Ectodermal cell (in vitro differentiated cells): Measurements from ENCODE around the gene SNX15.
"Not testable (repeated sequence)": the region's sequence is repeated elsewhere in the genome, so short reads cannot be mapped to it uniquely, and the experiment has no call there.

Source experiments
- H3K27ac ChIP-seq: 2 replicates; pipeline ENCODE4 v1.7.0; 2013; ENCODE audit warnings: mild to moderate bottlenecking, low read depth, low read length; ENCODE audit not compliant: insufficient read depth, poor library complexity, severe bottlenecking
- H3K27me3 ChIP-seq: 2 replicates; pipeline ENCODE4 v1.7.0; 2013; ENCODE audit warnings: mild to moderate bottlenecking, low read length; ENCODE audit not compliant: insufficient read depth, control insufficient read depth, poor library complexity, severe bottlenecking
- H3K36me3 ChIP-seq: one replicate; pipeline ENCODE4 v1.7.0; 2013; ENCODE audit warnings: low read length; ENCODE audit not compliant: control insufficient read depth, insufficient read depth
- H3K4me1 ChIP-seq: one replicate; pipeline ENCODE4 v1.7.0; 2013; ENCODE audit warnings: low read length; ENCODE audit not compliant: control insufficient read depth, insufficient read depth
- H3K4me3 ChIP-seq: 2 replicates; pipeline ENCODE4 v1.7.0; 2013; ENCODE audit warnings: low read depth, low read length, control low read depth; ENCODE audit not compliant: insufficient read depth
- H3K9me3 ChIP-seq: 2 replicates; pipeline ENCODE4 v1.7.0; 2013; ENCODE audit warnings: mild to moderate bottlenecking, low read length, moderate library complexity; ENCODE audit not compliant: control insufficient read depth
- WGBS, 2 experiments: methylation state at CpG; one replicate each; pipeline ENCODE4 v1.1.7; 2013; ENCODE audit warnings: missing lambda C conversion rate in 2 of 2; 5-methylcytosine and 5-hydroxymethylcytosine counted together

Gene SNX15

DNA sequence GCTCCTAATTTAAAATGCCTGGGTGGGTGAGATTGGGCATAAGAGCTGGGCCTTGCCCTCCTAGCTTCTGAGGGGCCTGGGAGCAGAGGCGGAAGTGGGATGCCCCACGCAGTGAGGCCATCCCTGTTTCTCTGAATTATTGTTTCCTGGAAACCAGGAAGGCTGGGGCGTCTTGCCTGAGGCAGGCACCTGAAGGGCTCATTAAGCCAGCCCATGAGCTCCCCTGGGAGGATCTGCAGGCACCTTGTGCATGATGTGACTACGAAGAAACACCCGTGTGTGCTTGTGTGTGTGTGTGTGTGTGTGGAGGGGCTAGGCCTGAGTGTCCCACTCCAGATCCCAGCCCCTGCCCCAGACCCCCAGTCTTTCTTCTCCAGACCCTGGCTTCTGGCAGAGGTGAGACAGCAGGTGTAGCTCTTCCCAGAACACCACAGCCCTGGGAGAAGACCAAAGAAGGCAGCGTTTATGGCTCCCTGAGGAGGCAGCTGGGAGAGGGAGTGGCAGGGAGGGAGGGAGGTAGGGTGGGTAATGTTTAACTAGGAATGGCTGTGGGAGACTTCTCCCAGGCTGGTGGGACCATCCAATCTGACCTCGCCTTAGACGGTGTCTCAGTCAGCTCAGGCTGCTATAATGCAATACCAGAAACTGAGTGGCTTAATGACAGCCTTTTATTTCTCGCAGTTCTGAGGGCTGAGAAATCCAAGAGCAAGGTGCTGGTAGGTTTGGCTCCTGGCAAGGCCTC is 28.4 kb upstream of the SNX15 start:
- Histone ChIP-seq H3K27ac (no peak overlapping the region), H3K36me3 (no peaks in the 10 kb centered on the region), H3K4me3 (no peak overlapping the region), H3K27me3 (no peaks in the 10 kb centered on the region), H3K9me3 (no peaks in the 10 kb centered on the region), H3K4me1 (no peaks in the 10 kb centered on the region)
- WGBS, 2 experiments: 86 to 88% methylated on average over 9 of the region's 9 CpGs

DNA sequence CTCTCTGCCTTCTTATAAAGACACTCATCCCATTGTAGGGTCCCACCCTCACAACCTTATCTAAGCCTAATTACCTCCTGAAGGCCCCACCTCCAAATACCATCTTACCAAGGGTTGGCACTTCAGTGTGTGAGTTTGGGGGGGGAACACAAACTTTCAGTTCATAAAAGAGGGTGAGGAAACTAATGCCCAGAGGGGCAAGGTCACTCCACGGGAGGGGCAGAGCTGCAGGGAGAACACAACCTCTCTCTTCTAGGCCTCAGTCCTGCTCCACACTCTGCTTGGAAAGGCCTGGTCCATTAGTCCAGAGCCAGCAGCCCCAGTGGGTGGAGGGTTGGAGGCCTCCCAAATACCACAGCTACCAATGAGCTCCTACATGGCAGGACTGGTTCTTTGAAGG is 27.8 kb upstream of the SNX15 start:
- no peaks in the 10 kb centered on the region for H3K9me3 ChIP-seq
- no peaks in the 10 kb centered on the region for H3K36me3 ChIP-seq
- H3K4me1 ChIP-seq: no peaks in the 10 kb centered on the region
- 89 to 95% methylated on average over 1 of the region's 1 CpG for WGBS, 2 experiments
- H3K4me3 ChIP-seq: no peak overlapping the region
- no peaks in the 10 kb centered on the region for H3K27me3 ChIP-seq
- no peak overlapping the region for H3K27ac ChIP-seq

DNA sequence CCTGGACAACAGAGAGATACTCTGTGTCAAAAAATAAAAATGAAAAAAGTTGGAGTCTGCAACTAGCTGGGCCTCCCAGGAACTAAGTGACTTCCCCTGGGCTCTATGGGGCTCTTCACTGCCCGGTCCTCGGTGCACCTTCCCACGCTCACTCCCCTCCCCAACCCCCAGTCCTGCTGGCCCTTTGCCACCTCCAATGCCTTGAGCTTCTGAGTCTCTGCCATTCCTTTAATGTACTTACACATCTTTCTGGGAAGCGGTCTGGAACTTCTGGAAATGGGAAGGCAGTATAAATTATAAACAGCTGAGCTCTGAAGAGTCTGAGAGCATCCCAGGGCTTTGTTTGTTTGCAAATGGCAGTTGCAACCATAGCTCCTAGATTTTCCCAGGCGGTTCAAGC is 24.5 kb upstream of the SNX15 start:
- no peaks in the 10 kb centered on the region for H3K9me3 ChIP-seq
- 88 to 89% methylated on average over 5 of the region's 5 CpGs for WGBS, 2 experiments
- H3K4me1 ChIP-seq: no peaks in the 10 kb centered on the region
- no peak overlapping the region for H3K27ac ChIP-seq
- no peaks in the 10 kb centered on the region for H3K27me3 ChIP-seq
- H3K4me3 ChIP-seq: no peak overlapping the region
- no peaks in the 10 kb centered on the region for H3K36me3 ChIP-seq

DNA sequence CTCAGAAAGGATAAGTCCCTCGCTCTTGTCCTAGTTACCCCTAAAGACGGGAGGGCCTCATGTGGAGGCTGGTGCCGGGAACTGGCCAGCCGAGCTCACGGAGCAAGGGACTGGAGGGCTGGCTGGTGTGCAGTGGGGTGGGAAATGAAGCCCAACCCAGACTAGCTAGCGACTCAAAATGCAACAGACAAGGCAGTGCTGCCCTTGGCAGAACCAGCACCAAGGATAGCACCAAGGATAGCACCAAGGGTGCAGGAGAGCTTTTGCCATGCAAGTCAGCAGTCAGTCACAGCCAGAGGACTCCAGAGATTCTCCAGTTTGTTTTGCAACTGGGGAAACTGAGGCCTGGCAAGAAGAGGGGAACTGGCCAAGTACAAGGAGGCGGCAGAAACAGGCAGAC is 24.0 kb upstream of the SNX15 start:
- no peaks in the 10 kb centered on the region for H3K36me3 ChIP-seq
- 65 to 69% methylated on average over 7 of the region's 7 CpGs for WGBS, 2 experiments
- H3K9me3 ChIP-seq: no peaks in the 10 kb centered on the region
- H3K27me3 ChIP-seq: no peaks in the 10 kb centered on the region
- no peaks in the 10 kb centered on the region for H3K4me1 ChIP-seq
- no peak overlapping the region for H3K4me3 ChIP-seq
- no peak overlapping the region for H3K27ac ChIP-seq

DNA sequence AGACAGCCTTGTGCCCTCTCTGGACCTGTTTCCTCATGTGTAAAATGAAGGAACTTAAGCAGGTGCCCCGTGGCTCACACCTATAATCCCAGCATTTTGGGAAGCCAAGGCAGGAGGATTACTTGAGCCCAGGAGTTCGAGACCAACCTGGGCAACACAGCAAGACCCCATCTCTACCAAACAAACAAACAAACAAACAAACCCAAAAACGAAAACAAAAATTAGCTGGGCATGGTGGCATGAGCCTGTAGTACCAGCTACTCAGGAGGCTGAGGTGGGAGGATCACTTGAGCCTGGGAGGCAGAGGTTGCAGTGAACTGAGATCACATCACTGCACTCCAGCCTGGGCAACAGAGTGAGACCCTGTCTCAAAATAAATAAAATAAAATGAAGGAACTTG is 23.3 kb upstream of the SNX15 start:
- 68 to 77% methylated on average over 3 of the region's 3 CpGs for WGBS, 2 experiments
- not testable (repeated sequence) for H3K4me3 ChIP-seq, H3K36me3 ChIP-seq

DNA sequence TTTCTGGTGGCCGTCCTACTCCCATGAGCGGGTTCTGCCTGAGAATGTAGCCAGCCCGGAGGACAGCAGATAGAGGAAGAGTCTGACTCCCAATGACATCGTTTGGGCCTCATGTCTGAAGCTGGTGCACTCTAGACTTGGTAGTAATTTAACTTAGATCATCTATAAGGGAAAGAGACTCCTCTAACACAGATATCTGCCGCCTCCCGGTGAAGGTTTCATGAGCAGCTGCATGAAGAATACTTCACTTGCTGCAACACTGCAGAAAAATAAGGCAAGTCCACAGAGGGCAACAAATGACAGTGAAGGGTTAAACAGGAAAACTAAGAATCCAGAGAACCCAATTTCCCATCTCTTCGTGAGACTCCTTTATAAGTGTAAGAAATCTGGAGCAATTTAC is 19.2 kb upstream of the SNX15 start:
- Histone ChIP-seq H3K4me1 (no peaks in the 10 kb centered on the region), H3K36me3 (no peaks in the 10 kb centered on the region), H3K27me3 (no peaks in the 10 kb centered on the region), H3K27ac (no peak overlapping the region), H3K9me3 (no peaks in the 10 kb centered on the region), H3K4me3 (no peak overlapping the region)
- 81 to 82% methylated on average over 7 of the region's 7 CpGs for WGBS, 2 experiments

More for the DNA sequence above, 23.3 kb upstream of the SNX15 start:
- not testable (repeated sequence) for H3K4me1 ChIP-seq, H3K27ac ChIP-seq, H3K9me3 ChIP-seq, H3K27me3 ChIP-seq

DNA sequence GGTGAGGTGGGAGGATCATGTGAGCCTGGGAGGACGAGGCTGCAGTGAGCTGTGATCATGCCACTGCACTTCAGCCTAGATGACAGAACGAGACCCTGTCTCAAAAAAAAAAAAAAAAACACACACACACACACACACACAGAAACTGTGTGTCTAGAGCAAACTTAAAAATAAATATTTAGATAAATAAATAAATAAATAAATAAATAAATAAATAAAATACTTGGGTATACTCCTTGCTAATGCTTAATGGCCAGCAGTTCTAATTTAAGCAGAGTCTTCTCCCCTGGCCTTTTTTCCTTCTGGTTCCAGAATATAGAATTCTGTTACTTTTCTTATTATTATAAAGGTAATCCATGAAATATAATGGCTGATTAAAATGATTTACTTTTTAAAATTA is 18.4 kb upstream of the SNX15 start:
- Histone ChIP-seq H3K36me3 (no peaks in the 10 kb centered on the region), H3K27me3 (no peaks in the 10 kb centered on the region), H3K9me3 (no peaks in the 10 kb centered on the region), H3K4me1 (no peaks in the 10 kb centered on the region), H3K27ac (no peak overlapping the region), H3K4me3 (no peak overlapping the region)
- 88 to 100% methylated on average over 1 of the region's 2 CpGs for WGBS, 2 experiments

DNA sequence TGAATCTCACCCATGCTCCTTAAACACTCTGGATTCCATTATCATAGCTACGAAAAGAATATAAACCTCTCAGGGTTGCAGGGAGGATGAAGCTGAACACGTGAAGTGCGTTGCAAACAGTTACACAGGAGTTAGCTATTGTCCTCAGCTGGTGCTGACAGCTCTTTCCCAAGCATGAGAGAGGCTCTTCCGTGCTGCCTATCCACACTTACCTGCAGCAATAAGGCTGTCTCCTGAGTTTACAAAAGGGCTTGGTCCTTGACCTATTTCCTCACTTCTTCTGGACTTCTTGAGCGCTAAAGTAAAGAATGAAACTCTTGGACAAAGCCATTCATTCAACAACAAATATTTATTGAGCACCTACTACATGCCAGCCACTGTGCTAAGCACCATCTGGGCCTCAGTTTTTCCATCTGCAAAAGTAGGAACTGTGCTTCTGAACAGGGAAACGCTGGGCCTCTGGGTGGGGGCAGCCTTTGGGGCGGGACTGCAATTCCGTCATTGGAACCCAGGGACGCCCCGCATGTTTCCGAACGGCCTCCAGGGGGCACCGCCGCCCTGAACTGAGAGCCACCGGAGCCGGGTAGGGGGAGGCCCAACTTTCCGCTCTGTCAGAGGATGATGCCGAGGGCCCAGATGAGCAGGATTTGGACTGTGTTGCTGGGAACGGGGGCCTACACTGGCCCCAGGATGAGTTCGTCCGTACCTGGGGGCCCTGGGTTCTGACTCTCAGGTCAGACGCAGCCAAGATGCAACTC is 13.9 kb upstream of the SNX15 start:
- no peaks in the 10 kb centered on the region for H3K27me3 ChIP-seq
- WGBS, 2 experiments: 19% methylated on average over 22 of the region's 22 CpGs
- peak overlapping the region; percentile 98 for H3K27ac ChIP-seq
- H3K4me1 ChIP-seq: peaks cover 5% of the 10 kb centered on the region
- H3K4me3 ChIP-seq: peak overlapping the region; percentile 75
- no peaks in the 10 kb centered on the region for H3K9me3 ChIP-seq
- no peaks in the 10 kb centered on the region for H3K36me3 ChIP-seq

DNA sequence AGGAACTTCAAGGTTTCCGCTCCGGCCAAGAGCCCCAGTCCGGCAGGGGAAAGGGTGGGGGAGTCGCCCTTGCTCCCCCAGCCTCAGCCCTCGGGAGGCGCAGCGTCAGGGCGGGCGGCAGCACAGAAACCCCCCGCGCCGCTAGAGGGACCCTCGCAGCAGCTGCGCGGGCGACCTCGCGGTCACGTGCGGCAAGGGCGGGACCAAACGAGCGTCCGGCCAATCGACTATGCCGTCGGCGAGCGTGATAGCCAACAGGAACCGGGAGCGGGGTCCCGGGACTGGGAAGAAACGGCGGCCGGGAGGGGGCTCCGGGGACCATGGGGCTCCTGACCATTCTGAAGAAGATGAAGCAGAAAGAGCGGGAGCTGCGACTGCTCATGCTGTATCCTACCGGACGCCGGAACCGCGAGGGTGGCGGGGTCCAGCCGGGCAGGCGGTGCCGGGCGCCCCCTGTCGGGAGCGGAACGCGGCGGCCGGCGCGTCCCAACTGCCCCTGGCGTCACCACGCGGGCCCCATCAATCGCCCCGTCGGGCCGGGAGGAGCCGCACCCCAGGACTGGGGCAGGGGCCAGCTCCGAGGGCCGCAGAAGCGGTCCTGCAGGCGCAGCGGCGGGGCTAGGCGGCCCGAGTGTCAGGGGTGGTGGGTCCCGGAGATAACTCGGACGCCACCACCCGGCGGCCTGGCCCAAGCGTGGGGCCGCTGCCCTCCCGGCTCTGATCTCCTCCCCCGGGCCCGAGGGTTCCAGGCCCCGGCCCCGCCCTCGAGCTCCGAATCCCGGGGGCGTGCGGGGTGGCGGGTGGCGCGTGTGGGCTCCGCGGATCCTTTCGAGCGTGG is 13.1 kb upstream of the SNX15 start, which contains the start of gene ARL2:
ARL2 (plus strand) TSS at position 273 of the 838 bp plus-strand sequence; CDS start at position 321, 48 bp downstream.
- WGBS, 2 experiments: 0% methylated on average over 96 of the region's 96 CpGs
- Histone ChIP-seq H3K9me3 (no peaks in the 10 kb centered on the region), H3K4me1 (peaks cover 5% of the 10 kb centered on the region), H3K4me3 (peak within 1 kb of the TSS; percentile 75), H3K27ac (peak within 1 kb of the TSS; percentile 98), H3K36me3 (no peaks in the 10 kb centered on the region), H3K27me3 (no peaks in the 10 kb centered on the region)

DNA sequence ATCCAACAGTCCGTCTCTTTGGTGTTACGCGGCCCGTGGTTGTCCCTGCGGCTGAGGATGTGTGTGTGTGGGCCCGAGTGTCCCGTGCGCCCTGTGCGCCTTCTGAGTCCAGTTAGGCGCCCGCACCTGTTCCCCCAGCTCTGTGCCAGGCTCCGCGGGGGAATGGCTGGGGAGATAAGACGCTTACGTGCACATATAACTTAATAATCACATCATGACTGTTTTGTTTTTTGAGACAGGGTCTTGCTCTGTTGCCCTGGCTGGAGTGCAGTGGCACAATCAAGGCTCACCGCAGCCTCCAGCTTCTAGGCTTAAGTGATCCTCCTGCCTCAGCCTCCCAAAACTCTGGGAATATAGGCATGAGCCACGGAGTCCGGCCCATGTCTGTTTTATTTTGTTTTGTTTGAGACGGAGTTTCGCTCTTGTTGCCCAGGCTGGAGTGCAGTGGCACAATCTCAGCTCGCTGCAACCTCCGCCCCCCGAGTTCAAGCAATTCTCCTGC is 12.5 kb upstream of the SNX15 start:
- Histone ChIP-seq H3K36me3 (peaks cover 2% of the 10 kb centered on the region), H3K9me3 (no peaks in the 10 kb centered on the region), H3K27ac (peak overlapping the region; percentile 98), H3K4me3 (peak overlapping the region; percentile 75), H3K4me1 (peaks cover 5% of the 10 kb centered on the region), H3K27me3 (no peaks in the 10 kb centered on the region)
- WGBS, 2 experiments: 43 to 44% methylated on average over 23 of the region's 23 CpGs
